ENCODE measurements around the gene TMPRSS4. TPM values are rescaled to one million over a fixed set of nuclear protein-coding genes. Genes with fewer than 3 reads are reported as not detected.

TMPRSS4 gene
- polyA plus RNA-seq, 3 donors from 2014 or later = not detected

DNA sequence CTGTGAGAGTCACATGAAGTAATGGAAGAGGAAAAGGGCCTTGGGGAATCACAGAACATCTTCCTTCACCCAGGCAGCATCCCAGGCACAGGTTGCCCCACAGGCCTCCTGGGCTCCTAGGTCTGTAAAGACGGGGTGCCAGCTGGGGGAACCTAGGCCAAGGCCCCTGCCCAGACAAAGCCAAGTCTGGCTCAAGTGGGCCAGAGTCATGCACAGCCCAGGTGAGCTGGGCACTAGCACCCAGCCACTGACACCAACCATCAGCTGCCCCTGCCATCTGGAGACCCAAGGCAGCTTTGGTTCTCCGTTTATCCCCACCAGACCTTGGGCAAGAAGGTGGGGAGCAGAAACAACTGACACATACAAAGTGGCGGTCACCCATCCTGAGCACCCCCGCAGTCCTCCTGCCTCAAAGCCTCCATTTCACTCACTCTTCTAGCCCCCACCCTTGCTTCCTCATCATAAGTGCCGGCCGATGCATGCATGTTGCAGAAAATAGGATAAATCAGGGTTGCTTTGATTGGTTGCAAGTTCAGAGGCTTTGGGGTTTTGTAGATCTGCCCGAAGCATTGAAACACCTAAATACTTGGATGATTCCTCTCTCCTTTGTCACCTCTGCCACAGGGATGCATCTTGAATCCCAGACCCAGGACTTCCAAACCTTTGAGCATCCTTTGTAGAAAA, 26.5 kb upstream of the TMPRSS4 start:
- DNase-seq = no peak
- Mint-ChIP-seq H3K4me3 (peak overlapping the region; percentile 33 to 83 (median 69)), H3K9me3 (no peaks in the 10 kb centered on the region), H3K27ac (peak overlapping the region; percentile 76 to 92 (median 90)), H3K36me3 (no peaks in the 10 kb centered on the region), H3K27me3 (ENCODE audit: low read depth in 3 of 3) (peaks cover 4 to 11% (median 9%) of the 10 kb centered on the region in 3 donors), H3K4me1 (peaks cover 66 to 76% of the 10 kb centered on the region in 2 donors)

- Mint-ChIP-seq H3K4me1 (peaks cover 58 to 68% of the 10 kb centered on the region in 2 donors), H3K27me3 (ENCODE audit: low read depth in 3 of 3) (peaks cover 4 to 11% (median 9%) of the 10 kb centered on the region in 3 donors), H3K36me3 (peaks cover 0 to 3% (median 0%) of the 10 kb centered on the region in 3 donors), H3K4me3 (peak overlapping the region; percentile 67 to 86 (median 75)), H3K27ac (peak overlapping the region; percentile 76 to 92 (median 90)), H3K9me3 (no peaks in the 10 kb centered on the region)
- no peak for DNase-seq
Measured at GRCh38 chr11:118051136-118051610, 25.7 kb upstream of the TMPRSS4 start.

DNA sequence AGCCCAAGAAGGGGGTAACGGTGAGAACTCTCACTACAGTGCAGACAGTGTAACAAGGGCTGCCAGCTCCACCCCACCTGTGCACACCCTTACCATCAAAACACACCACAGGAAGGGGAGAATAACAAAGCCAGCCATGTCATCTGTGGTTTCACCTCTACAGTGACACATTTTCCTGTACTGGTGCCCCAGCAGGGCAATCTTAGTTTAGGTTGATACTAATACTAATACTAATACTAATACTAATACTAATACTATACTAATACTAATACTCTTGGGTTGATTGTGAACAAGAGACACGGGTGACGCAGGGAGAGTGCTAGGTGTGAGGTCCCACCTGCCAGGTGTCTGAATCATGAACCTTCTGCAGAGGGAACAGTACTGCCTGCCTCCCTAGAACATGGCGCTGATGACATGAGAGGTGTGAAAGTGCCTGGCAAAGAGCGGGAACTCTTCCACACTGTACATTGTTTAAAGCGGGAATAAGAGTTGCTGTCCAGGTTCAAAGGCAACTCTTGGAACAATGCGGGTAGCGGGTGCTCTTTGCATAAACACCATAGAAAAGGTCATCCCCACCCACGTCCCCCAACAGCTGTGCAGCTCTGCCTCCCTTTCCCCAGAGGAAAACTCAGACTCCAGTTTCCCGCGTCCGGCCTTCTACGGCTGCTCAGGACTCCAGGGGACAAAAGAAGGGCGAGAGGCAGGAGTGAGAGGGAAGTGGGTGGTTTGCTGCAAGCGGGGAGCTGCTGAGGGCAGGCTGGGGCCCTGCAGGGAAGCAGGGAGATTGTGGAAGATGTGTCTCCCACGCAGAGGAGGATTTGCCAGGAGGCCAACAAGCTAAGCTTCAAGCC, 25.0 kb upstream of the TMPRSS4 start:
- Mint-ChIP-seq H3K27me3 (ENCODE audit: low read depth in 3 of 3) (peaks cover 4 to 12% (median 9%) of the 10 kb centered on the region in 3 donors), H3K4me1 (peaks cover 53 to 61% of the 10 kb centered on the region in 2 donors), H3K36me3 (peaks cover 0 to 8% (median 0%) of the 10 kb centered on the region in 3 donors), H3K9me3 (no peaks in the 10 kb centered on the region), H3K27ac (peak overlapping the region; percentile 76 to 92 (median 90)), H3K4me3 (peak overlapping the region; percentile 67 to 86 (median 75))
- DNase-seq = peak; percentile 70 to 77 (median 76)

GRCh38 chr11:118052581-118053206, 24.2 kb upstream of the TMPRSS4 start:
- H3K4me1 Mint-ChIP-seq = peaks cover 46 to 55% of the 10 kb centered on the region in 2 donors
- DNase-seq = peak in 1 of 3 donors; percentile 15
- H3K4me3 Mint-ChIP-seq = peak overlapping the region in 3 of 5 donors; percentile 3 to 66 (median 47)
- peaks cover 3 to 14% (median 12%) of the 10 kb centered on the region in 3 donors for H3K27me3 Mint-ChIP-seq (ENCODE audit: low read depth in 3 of 3)
- H3K36me3 Mint-ChIP-seq = peaks cover 0 to 17% (median 0%) of the 10 kb centered on the region in 3 donors
- no peaks in the 10 kb centered on the region for H3K9me3 Mint-ChIP-seq
- peak overlapping the region; percentile 56 to 91 (median 75) for H3K27ac Mint-ChIP-seq

DNA sequence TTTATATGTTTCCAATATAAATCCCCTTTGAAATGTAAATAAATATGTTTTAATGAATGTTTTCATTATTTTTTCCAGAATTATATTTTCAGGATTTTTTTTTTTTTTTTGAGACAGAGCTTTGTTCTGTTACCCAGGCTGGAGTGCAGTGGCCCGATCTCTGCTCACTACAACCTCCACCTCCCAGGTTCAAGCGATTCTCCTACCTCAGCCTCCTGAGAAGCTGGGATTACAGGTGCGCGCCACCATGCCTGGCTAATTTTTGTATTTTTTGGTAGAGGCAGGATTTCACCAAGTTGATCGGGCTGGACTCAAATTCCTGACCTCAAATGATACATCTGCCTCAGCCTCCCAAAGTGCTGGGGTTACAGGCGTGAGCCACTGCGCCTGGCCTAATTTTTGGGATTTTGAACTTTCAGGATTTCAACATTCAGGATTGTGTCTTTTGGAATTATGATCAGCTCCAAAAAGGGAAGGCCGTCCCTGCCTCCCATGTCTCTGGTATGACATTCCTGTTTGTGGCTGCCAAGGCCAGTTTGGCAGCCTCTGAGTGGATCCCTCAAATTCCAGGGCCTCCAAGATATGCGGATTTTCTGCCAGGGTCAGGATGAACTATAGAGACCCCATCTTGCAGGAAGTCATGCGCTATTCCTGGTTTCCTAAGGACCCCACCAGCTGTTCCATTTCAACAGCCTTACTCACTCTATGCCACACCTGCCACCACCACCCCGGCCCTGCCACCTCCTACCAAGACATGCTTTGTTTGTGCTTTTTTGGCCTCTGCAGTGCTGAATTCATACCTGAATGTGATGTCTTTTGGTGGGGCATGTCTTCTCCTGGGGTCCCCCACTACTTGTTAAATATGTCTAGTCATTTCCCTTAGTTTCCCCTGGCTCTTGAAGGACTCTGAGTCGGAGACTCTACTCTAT, 21.9 kb upstream of the TMPRSS4 start:
- DNase-seq = no peak
- peak overlapping the region in 1 of 6 donors; percentile 3 for H3K27ac Mint-ChIP-seq
- no peaks in the 10 kb centered on the region for H3K9me3 Mint-ChIP-seq
- peaks cover 0 to 17% (median 0%) of the 10 kb centered on the region in 3 donors for H3K36me3 Mint-ChIP-seq
- peaks cover 1 to 14% (median 6%) of the 10 kb centered on the region in 3 donors for H3K27me3 Mint-ChIP-seq (ENCODE audit: low read depth in 3 of 3)
- peaks cover 35 to 37% of the 10 kb centered on the region in 2 donors for H3K4me1 Mint-ChIP-seq
- no peak overlapping the region for H3K4me3 Mint-ChIP-seq

DNA sequence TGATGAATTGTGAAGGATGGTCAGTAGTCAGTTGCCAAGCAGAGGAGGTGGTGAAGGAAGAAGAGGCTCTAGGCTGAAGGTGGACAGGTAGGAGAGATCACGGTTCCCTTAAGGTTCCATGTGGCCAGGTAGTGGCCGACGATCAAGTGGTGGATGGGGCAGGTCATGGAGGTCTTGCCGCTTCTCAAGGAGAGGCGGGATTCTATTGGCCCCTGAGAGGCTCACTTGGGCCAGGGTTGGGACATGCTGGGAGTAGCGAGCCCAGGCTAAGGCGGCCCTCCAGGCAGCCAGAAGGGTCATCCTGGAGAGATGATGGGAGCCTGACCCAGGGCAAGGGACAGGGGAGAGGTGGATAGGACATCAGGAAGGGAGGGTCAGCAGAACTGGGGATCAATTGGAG, 20.9 kb upstream of the TMPRSS4 start:
- no peak overlapping the region for H3K27ac Mint-ChIP-seq
- peaks cover 3 to 13% (median 6%) of the 10 kb centered on the region in 3 donors for H3K27me3 Mint-ChIP-seq (ENCODE audit: low read depth in 3 of 3)
- no peak overlapping the region for H3K4me3 Mint-ChIP-seq
- no peak for DNase-seq
- H3K9me3 Mint-ChIP-seq = no peaks in the 10 kb centered on the region
- H3K36me3 Mint-ChIP-seq = peaks cover 0 to 17% (median 0%) of the 10 kb centered on the region in 3 donors
- peaks cover 25 to 27% of the 10 kb centered on the region in 2 donors for H3K4me1 Mint-ChIP-seq

DNA sequence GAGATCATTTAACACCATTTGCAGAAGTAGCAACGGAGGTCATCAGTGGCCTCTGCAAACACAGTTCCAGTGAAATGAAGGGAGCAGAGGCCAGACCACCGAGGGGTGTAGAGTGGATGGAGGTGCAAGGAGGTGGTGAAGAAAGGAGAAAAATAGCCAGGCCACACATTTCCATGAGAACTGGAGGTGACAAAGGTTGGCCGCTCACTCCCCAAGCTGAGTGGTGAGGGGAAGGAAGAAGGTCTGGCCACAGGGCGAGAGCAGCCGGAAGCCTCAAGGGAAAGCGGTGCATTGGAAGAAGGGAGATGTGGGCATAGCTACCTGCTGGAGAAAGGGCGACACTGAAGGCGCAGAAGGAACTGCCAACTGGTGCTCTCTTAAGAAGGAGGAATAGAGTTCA, 20.1 kb upstream of the TMPRSS4 start:
- Mint-ChIP-seq H3K4me1 (peaks cover 16 to 18% of the 10 kb centered on the region in 2 donors), H3K4me3 (no peak overlapping the region), H3K9me3 (no peaks in the 10 kb centered on the region), H3K27ac (peak overlapping the region in 2 of 6 donors; percentile 24 to 42), H3K36me3 (peaks cover 0 to 17% (median 0%) of the 10 kb centered on the region in 3 donors), H3K27me3 (ENCODE audit: low read depth in 3 of 3) (peaks cover 3 to 15% (median 6%) of the 10 kb centered on the region in 3 donors)
- no peak for DNase-seq

DNA sequence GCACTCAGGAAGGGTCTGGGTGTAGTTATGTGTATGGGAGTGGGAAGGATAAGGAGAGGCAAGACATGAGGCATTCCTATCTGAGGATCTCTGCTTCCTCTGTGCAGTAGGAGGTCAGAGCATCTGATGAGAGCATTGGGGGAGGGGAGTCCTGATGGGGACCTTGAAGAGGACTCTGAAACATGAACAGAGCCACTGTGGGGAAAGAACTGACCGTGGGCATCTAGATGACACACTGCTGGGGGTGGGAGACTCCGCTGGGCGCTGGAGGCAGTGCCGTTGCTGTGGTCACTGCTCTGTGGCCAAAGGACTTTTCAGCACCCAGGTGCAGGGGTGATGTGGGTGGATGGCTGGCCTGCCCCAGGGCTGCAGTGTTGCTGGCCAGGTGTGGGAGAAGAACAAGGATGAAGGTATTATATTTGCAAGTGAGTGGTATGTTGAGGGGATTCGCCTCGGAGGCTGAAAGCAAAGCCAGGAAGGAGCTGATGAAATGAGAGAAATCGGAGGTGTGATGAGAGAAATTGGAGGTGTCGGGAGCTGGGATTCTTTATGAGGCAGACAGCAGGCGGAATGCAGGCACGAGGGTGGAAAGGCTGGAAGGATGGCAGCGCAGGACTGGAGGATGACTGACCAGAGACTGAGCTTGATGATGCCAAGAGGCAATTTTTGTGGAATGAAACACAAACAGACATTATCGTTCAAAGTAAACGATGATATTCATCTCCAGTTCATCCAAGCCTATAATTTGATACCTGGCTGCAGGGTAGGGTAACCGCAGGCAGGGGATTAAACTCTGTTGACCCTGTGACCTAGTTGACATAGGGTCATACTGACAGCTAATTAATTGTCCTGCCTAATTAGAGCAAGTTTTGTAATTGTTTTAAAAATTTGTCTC, 19.4 kb upstream of the TMPRSS4 start:
- no peaks in the 10 kb centered on the region for H3K9me3 Mint-ChIP-seq
- H3K27ac Mint-ChIP-seq = peak overlapping the region in 2 of 6 donors; percentile 24 to 42
- no peak for DNase-seq
- peaks cover 9 to 12% of the 10 kb centered on the region in 2 donors for H3K4me1 Mint-ChIP-seq
- H3K4me3 Mint-ChIP-seq = no peak overlapping the region
- peaks cover 0 to 17% (median 0%) of the 10 kb centered on the region in 3 donors for H3K36me3 Mint-ChIP-seq
- H3K27me3 Mint-ChIP-seq (ENCODE audit: low read depth in 3 of 3) = peaks cover 3 to 14% (median 6%) of the 10 kb centered on the region in 3 donors

- Mint-ChIP-seq H3K4me3 (no peak overlapping the region), H3K4me1 (peaks cover 0 to under 1% of the 10 kb centered on the region in 2 donors), H3K27ac (no peak overlapping the region), H3K9me3 (no peaks in the 10 kb centered on the region), H3K27me3 (ENCODE audit: low read depth in 3 of 3) (peaks cover 3 to 10% (median 3%) of the 10 kb centered on the region in 3 donors), H3K36me3 (peaks cover 0 to 17% (median 0%) of the 10 kb centered on the region in 3 donors)
- DNase-seq = no peak
Measured at GRCh38 chr11:118058311-118059245, 18.3 kb upstream of the TMPRSS4 start.

DNA sequence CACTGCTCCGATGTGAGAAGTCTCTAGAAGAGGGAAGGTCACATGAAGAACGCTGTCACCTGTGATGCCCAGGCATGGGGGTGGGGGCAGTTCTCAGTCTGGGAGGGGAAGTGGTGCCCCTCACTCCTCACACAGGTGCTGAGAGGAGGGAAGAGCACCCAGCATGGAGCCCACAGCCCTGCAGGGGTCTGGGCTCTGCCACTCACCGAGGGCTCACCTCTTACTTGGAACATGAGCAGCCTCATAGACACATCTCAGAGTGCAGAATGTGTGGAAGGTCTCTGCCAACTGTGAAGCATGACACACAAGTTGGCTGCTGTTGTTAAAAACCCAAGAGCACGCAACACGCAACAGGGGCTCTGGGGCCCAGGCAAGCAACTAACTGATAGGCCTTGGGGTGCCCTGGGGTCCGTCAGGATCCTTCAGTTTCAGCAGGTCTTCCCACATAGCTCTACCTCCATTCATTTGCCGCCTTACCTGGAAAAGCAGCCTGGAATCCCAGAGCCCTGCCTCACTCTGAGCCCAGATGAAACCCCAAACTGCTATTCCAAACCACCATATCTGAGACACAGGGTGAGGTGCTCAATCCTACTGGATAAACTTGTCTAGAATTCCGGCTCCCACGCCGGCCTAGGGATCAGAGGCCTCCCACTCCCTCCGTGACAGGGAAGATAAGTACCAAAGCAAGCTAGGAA, 17.5 kb upstream of the TMPRSS4 start:
- H3K27me3 Mint-ChIP-seq (ENCODE audit: low read depth in 3 of 3) = peaks cover 3 to 10% (median 3%) of the 10 kb centered on the region in 3 donors
- H3K36me3 Mint-ChIP-seq = peaks cover 0 to 17% (median 0%) of the 10 kb centered on the region in 3 donors
- H3K27ac Mint-ChIP-seq = no peak overlapping the region
- H3K4me1 Mint-ChIP-seq = no peaks in the 10 kb centered on the region
- no peak overlapping the region for H3K4me3 Mint-ChIP-seq
- H3K9me3 Mint-ChIP-seq = no peaks in the 10 kb centered on the region
- no peak for DNase-seq
